IPS-11a (cell line): ENCODE data around the gene AGT.
"Not testable (repeated sequence)": the region's sequence is repeated elsewhere in the genome, so short reads cannot be mapped to it uniquely, and the experiment has no call there.

Experiments
- H3K4me3 ChIP-seq: one replicate; pipeline ENCODE4 v1.5.1; 2013; ENCODE audit warnings: low read depth, low read length, control low read depth

The AGT gene

GRCh38 chr1:230745071-230745470, 31.1 kb upstream of the AGT start:
- H3K4me3 ChIP-seq = no peak overlapping the region

GRCh38 chr1:230744382-230744781, 30.5 kb upstream of the AGT start:
- H3K4me3 ChIP-seq = no peak overlapping the region

GRCh38 chr1:230743899-230744298, 30.0 kb upstream of the AGT start:
- H3K4me3 ChIP-seq = no peak overlapping the region

- no peak overlapping the region for H3K4me3 ChIP-seq
Observed at GRCh38 chr1:230739564-230740290, 25.8 kb upstream of the AGT start.

- H3K4me3 ChIP-seq = no peak overlapping the region
Observed at GRCh38 chr1:230737622-230738262, 23.8 kb upstream of the AGT start.

- no peak overlapping the region for H3K4me3 ChIP-seq
Observed at GRCh38 chr1:230735447-230735846, 21.5 kb upstream of the AGT start.

GRCh38 chr1:230730977-230731376, 17.1 kb upstream of the AGT start:
- no peak overlapping the region for H3K4me3 ChIP-seq

GRCh38 chr1:230728710-230729392, 14.9 kb upstream of the AGT start:
- no peak overlapping the region for H3K4me3 ChIP-seq

GRCh38 chr1:230725256-230726012, 11.5 kb upstream of the AGT start:
- no peak overlapping the region for H3K4me3 ChIP-seq

- not testable (repeated sequence) for H3K4me3 ChIP-seq
Observed at GRCh38 chr1:230721849-230722522, 8.1 kb upstream of the AGT start.

- no peak overlapping the region for H3K4me3 ChIP-seq
Observed at GRCh38 chr1:230717251-230717650, 3.3 kb upstream of the AGT start.

- not testable (repeated sequence) for H3K4me3 ChIP-seq
Observed at GRCh38 chr1:230716453-230716852, 2.5 kb upstream of the AGT start.

- no peak overlapping the region for H3K4me3 ChIP-seq
Observed at GRCh38 chr1:230715510-230715909, 1.6 kb upstream of the AGT start.

- no peak overlapping the region for H3K4me3 ChIP-seq
Observed at GRCh38 chr1:230713547-230713914, 391 bp downstream of the AGT start.

- no peak overlapping the region for H3K4me3 ChIP-seq
Observed at GRCh38 chr1:230713138-230713537, 784 bp downstream of the AGT start.

GRCh38 chr1:230712470-230712942, 1.4 kb downstream of the AGT start:
- H3K4me3 ChIP-seq = no peak overlapping the region

GRCh38 chr1:230711245-230711644, 2.7 kb downstream of the AGT start:
- H3K4me3 ChIP-seq = no peak overlapping the region

GRCh38 chr1:230710543-230710904, 3.4 kb downstream of the AGT start:
- H3K4me3 ChIP-seq = no peak overlapping the region

- H3K4me3 ChIP-seq = no peak overlapping the region
Observed at GRCh38 chr1:230709619-230710542, 4.0 kb downstream of the AGT start.
